Measurements from ENCODE around the gene ABHD14A.

DNA sequence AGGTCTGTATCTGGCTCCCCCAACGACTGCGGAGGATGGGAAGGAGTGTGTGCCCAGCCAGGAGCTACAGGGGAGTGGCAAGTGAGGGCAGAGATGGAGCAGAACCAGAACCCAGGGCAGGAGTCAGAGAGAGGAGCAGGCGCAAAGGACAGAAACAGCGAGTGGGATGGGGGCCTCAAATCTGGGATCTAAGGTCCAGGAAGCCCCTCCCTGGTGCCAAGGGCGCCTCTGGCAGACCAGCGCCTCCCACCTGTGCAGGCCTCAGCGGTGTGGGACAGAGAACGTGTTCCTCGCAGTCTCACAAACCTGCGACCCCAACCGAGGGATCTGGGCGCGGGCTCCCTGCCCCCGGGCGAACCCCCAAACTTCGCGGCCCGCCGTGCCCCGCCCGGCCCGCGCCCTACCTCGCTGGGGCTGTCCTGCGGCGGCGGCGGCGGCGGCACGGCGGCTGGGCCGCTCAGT lies 7.9 kb upstream of the ABHD14A start:
- TF ChIP-seq, protein P1, sequence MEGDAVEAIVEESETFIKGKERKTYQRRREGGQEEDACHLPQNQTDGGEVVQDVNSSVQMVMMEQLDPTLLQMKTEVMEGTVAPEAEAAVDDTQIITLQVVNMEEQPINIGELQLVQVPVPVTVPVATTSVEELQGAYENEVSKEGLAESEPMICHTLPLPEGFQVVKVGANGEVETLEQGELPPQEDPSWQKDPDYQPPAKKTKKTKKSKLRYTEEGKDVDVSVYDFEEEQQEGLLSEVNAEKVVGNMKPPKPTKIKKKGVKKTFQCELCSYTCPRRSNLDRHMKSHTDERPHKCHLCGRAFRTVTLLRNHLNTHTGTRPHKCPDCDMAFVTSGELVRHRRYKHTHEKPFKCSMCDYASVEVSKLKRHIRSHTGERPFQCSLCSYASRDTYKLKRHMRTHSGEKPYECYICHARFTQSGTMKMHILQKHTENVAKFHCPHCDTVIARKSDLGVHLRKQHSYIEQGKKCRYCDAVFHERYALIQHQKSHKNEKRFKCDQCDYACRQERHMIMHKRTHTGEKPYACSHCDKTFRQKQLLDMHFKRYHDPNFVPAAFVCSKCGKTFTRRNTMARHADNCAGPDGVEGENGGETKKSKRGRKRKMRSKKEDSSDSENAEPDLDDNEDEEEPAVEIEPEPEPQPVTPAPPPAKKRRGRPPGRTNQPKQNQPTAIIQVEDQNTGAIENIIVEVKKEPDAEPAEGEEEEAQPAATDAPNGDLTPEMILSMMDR (IDR thresholded peaks at IDR 0.05; ENCODE audit: low read depth, low read length): no peak
- no peak for TF ChIP-seq EZH2phosphoT487 (IDR thresholded peaks at IDR 0.05; ENCODE audit: low read depth)

All from OCI-LY3 (cell line).